Measurements from ENCODE around the gene AMMECR1. TPM values are rescaled to one million over a fixed set of nuclear protein-coding genes. Genes with fewer than 3 reads are reported as not detected.

The AMMECR1 gene
- total and polyA plus RNA-seq, 8 donors = 0.45 to 28.7 (median 3.6) TPM

DNA sequence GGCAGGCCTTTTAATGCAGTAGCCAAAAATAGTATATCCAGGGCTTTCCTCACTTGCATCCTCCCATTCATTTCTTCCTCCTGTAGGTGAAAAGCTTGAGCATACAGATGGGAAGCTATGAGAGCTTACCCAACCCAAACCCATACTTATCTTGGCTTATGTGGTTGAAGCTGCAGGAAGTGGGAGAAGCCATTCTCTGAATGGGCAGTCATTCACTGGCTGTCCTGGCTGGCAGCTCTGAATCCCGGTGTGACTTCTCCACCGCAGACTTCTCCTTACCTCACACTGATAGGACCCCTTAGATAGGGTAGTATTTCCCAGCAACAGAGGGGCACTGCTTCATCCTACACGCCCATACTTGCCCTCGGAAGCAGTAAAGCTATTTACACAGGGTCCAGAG, 125.4 kb downstream of the AMMECR1 start:
- H3K9me3 ChIP-seq = no peaks in the 10 kb centered on the region
- peaks cover 0 to 5% (median 0%) of the 10 kb centered on the region in 4 donors for H3K36me3 ChIP-seq
- H3K27ac ChIP-seq = no peak overlapping the region
- H3K4me3 ChIP-seq = no peak overlapping the region
- WGBS, 5 donors = 78 to 88% (median 84%) methylated on average over 4 of the region's 4 CpGs
- peaks cover 0 to 2% (median 0%) of the 10 kb centered on the region in 3 donors for H3K27me3 ChIP-seq
- no peak for DNase-seq
- TF ChIP-seq POLR2A (IDR thresholded peaks at IDR 0.05) (no peak), EP300 (IDR thresholded peaks at IDR 0.05) (no peak), POLR2AphosphoS5 (IDR thresholded peaks at IDR 0.05) (no peak)
- TF ChIP-seq, protein P1, sequence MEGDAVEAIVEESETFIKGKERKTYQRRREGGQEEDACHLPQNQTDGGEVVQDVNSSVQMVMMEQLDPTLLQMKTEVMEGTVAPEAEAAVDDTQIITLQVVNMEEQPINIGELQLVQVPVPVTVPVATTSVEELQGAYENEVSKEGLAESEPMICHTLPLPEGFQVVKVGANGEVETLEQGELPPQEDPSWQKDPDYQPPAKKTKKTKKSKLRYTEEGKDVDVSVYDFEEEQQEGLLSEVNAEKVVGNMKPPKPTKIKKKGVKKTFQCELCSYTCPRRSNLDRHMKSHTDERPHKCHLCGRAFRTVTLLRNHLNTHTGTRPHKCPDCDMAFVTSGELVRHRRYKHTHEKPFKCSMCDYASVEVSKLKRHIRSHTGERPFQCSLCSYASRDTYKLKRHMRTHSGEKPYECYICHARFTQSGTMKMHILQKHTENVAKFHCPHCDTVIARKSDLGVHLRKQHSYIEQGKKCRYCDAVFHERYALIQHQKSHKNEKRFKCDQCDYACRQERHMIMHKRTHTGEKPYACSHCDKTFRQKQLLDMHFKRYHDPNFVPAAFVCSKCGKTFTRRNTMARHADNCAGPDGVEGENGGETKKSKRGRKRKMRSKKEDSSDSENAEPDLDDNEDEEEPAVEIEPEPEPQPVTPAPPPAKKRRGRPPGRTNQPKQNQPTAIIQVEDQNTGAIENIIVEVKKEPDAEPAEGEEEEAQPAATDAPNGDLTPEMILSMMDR (IDR thresholded peaks at IDR 0.05) = no peak
- intact Hi-C loops (cut with DNase I; ENCODE audit: low total_unique reads) = no loop called here
- H3K4me1 ChIP-seq = no peaks in the 10 kb centered on the region

DNA sequence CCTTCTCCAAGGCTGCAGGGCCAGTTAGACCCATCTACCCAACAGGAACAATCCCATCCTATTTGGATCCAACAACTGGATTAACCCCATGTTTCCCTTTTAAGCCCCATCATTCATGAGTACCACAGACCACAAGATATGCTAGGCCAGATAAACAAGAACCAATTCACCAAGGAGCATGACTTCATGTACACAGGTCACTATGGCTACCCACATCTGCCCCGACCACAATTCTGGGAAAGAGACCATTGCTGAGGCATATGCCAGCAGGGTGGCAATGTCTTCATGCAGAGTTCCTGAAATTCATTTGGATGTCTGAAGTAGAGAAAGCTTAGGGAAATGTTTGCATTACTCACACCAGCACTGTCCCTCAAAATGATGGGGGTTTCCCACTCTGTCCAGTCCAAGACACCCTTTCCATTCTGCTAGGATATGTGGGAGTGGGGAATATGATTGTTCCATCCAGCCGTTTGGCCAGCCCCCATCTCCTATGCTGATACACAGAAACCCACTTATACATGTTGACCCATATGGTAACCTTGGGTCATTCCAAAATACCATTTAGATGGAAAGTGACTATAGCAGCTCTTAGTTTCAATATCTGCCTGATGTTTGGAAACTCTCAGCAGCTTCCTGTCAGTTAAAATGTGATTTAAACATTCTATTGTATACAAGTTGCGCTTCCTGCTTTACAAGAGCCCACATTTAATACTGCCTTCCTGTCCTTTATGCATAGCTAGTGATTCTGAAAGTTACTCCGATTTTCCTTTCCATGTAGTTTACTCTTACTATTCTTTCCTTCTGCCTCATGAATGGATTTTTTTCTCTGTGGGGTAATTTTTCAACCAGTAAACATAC, 129.0 kb downstream of the AMMECR1 start:
- H3K27ac ChIP-seq = no peak overlapping the region
- 47 to 75% (median 60%) methylated on average over 3 to 4 of the region's 4 CpGs for WGBS, 5 donors
- no peak for DNase-seq
- TF ChIP-seq POLR2AphosphoS5 (IDR thresholded peaks at IDR 0.05) = no peak
- peaks cover 0 to 4% (median 0%) of the 10 kb centered on the region in 3 donors for H3K27me3 ChIP-seq
- peaks cover 0 to 5% (median 0%) of the 10 kb centered on the region in 4 donors for H3K9me3 ChIP-seq
- H3K36me3 ChIP-seq = no peaks in the 10 kb centered on the region
- intact Hi-C loops (cut with DNase I; ENCODE audit: low total_unique reads) = no loop called here
- H3K4me1 ChIP-seq = no peaks in the 10 kb centered on the region
- H3K4me3 ChIP-seq = no peak overlapping the region

DNA sequence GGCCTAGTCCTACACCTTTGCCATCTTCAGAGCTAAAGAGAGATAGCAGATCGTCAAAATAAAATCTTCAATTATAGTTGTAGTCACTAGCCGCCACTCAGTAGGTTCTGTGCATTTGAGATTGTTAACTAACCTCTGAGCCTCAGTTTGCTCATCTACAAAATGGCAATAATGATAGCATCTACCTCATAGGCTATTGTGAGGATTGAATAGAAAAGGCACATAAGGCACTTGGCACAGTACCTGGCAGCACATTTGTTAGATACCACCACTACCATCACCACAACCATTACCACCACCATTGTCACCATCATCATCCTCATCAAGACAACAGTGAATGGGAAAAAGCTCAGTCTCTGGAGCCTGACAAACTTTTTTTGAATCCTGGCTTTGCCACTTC, 134.6 kb downstream of the AMMECR1 start:
- TF ChIP-seq EP300 (IDR thresholded peaks at IDR 0.05) (no peak), POLR2A (IDR thresholded peaks at IDR 0.05) (no peak), POLR2AphosphoS5 (IDR thresholded peaks at IDR 0.05) (no peak)
- TF ChIP-seq, protein P1 (IDR thresholded peaks at IDR 0.05) = no peak
- H3K4me3 ChIP-seq = no peak overlapping the region
- H3K27me3 ChIP-seq = peaks cover 0 to 4% (median 0%) of the 10 kb centered on the region in 3 donors
- H3K9me3 ChIP-seq = peaks cover 0 to 5% (median 0%) of the 10 kb centered on the region in 4 donors
- no peak overlapping the region for H3K27ac ChIP-seq
- no peak for DNase-seq
- peaks cover 0 to 12% (median 2%) of the 10 kb centered on the region in 4 donors for H3K4me1 ChIP-seq
- no peaks in the 10 kb centered on the region for H3K36me3 ChIP-seq
- WGBS, 5 donors = 73 to 99% (median 94%) methylated on average over 2 of the region's 2 CpGs
- intact Hi-C loops (cut with DNase I; ENCODE audit: low total_unique reads) = no loop called here

DNA sequence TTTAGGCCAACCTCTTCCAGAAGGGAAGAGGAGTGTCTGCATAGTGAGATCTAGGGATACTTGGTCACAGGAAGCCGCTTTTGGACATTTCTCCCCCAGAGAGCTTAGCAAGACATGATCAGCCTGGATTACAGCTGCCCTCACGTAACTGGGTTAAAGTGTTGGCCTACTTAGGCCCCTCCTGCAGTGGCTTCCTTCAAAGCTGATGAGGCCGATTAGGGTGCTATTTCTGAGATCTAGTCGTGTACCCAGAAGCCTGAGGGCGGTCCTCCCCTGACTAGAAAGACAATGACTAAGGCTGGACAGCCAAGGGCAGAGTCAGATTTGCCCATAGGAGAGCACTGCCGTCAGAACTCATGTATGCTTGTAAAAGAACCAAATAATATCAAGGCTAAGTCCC, 135.0 kb downstream of the AMMECR1 start:
- intact Hi-C loops (cut with DNase I; ENCODE audit: low total_unique reads) = no loop called here
- WGBS, 5 donors = 49 to 86% (median 82%) methylated on average over 6 of the region's 6 CpGs
- H3K4me3 ChIP-seq = no peak overlapping the region

More for the DNA sequence above, 135.0 kb downstream of the AMMECR1 start:
- Histone ChIP-seq H3K9me3 (peaks cover 0 to 5% (median 0%) of the 10 kb centered on the region in 4 donors), H3K36me3 (no peaks in the 10 kb centered on the region), H3K4me1 (peaks cover 0 to 12% (median 2%) of the 10 kb centered on the region in 4 donors), H3K27me3 (peaks cover 0 to 4% (median 0%) of the 10 kb centered on the region in 3 donors), H3K27ac (no peak overlapping the region)
- TF ChIP-seq POLR2A (IDR thresholded peaks at IDR 0.05) = no peak
- TF ChIP-seq, protein P1 (IDR thresholded peaks at IDR 0.05) = no peak
- no peak for TF ChIP-seq POLR2AphosphoS5 (IDR thresholded peaks at IDR 0.05)
- TF ChIP-seq EP300 (IDR thresholded peaks at IDR 0.05) = no peak
- DNase-seq = no peak
